NOMO-1 treated with DMSO at 0.1 percent for 48 hours (cell line): ENCODE measurements around the gene TARBP1.
"Not testable (repeated sequence)": the region's sequence is repeated elsewhere in the genome, so short reads cannot be mapped to it uniquely, and the experiment has no call there.

Source experiments
- DNase-seq: peaks from one replicate; lab custom pipeline; 2025; ENCODE audit not compliant: unreplicated experiment; lab: John Stamatoyannopoulos, UW

TARBP1 gene

GRCh38 chr1:234452406-234452965 lies 26.5 kb downstream of the TARBP1 start:
- no peak for DNase-seq

- DNase-seq: no peak
Measured at GRCh38 chr1:234440348-234440747, 38.6 kb downstream of the TARBP1 start.

- DNase-seq: no peak
Measured at GRCh38 chr1:234438579-234438978, 40.4 kb downstream of the TARBP1 start.

- DNase-seq: no peak
Measured at GRCh38 chr1:234437423-234438171, 41.4 kb downstream of the TARBP1 start.

GRCh38 chr1:234435620-234436019 lies 43.4 kb downstream of the TARBP1 start:
- DNase-seq: no peak

GRCh38 chr1:234434706-234435105 lies 44.3 kb downstream of the TARBP1 start:
- no peak for DNase-seq

- DNase-seq: no peak
Measured at GRCh38 chr1:234433563-234434285, 45.3 kb downstream of the TARBP1 start.

- no peak for DNase-seq
Measured at GRCh38 chr1:234431255-234431654, 47.7 kb downstream of the TARBP1 start.

GRCh38 chr1:234430691-234431090 lies 48.3 kb downstream of the TARBP1 start:
- DNase-seq: no peak

- DNase-seq: no peak
Measured at GRCh38 chr1:234429434-234429806, 49.6 kb downstream of the TARBP1 start.

- no peak for DNase-seq
Measured at GRCh38 chr1:234427950-234428646, 50.9 kb downstream of the TARBP1 start.

GRCh38 chr1:234413990-234414389 lies 65.0 kb downstream of the TARBP1 start:
- no peak for DNase-seq

GRCh38 chr1:234413485-234413884 lies 65.5 kb downstream of the TARBP1 start:
- no peak for DNase-seq

GRCh38 chr1:234412830-234413229 lies 66.1 kb downstream of the TARBP1 start:
- DNase-seq: no peak

GRCh38 chr1:234409328-234409727 lies 69.7 kb downstream of the TARBP1 start:
- DNase-seq: no peak

- no peak for DNase-seq
Measured at GRCh38 chr1:234408757-234409156, 70.2 kb downstream of the TARBP1 start.

GRCh38 chr1:234406871-234407270 lies 72.1 kb downstream of the TARBP1 start:
- no peak for DNase-seq

GRCh38 chr1:234405676-234406075 lies 73.3 kb downstream of the TARBP1 start:
- DNase-seq: no peak

GRCh38 chr1:234402939-234403338 lies 76.0 kb downstream of the TARBP1 start:
- no peak for DNase-seq

- no peak for DNase-seq
Measured at GRCh38 chr1:234401658-234402057, 77.3 kb downstream of the TARBP1 start.

- DNase-seq: no peak
Measured at GRCh38 chr1:234400773-234401172, 78.2 kb downstream of the TARBP1 start.

- not testable (repeated sequence) for DNase-seq
Measured at GRCh38 chr1:234399515-234399914, 79.5 kb downstream of the TARBP1 start.
